ENCODE measurements around the gene C3orf33.

DNA sequence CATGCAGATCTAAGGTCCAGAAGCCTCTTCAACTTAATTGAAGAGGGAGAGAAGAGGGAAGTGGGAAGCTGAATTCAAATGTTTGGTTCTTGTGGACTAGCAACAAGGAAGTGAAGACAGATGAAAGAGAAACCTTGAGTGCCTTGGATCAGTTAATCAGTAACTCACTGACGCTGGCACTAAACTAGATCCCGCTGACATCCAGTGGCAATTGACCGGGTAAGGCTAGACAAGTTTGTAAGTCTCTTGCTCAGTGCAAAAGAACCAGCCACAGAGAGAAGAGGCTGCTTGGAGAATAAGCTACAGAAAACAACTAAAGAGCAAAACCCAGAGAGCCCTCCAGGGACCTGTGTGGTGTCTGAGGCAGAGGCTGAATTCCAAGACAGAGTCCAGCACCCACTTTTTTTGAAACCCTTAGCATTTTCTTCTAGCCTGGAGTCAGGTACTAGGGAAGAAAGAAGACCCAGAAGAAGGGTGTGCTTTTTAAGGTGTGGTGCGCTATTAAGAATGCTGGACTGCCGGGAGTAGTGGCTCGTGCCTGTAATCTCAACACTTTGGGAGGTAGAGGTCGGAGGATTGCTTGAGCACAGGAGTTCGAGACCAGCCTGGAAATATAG lies 68.1 kb downstream of the C3orf33 start:
- TF ChIP-seq, protein P1, sequence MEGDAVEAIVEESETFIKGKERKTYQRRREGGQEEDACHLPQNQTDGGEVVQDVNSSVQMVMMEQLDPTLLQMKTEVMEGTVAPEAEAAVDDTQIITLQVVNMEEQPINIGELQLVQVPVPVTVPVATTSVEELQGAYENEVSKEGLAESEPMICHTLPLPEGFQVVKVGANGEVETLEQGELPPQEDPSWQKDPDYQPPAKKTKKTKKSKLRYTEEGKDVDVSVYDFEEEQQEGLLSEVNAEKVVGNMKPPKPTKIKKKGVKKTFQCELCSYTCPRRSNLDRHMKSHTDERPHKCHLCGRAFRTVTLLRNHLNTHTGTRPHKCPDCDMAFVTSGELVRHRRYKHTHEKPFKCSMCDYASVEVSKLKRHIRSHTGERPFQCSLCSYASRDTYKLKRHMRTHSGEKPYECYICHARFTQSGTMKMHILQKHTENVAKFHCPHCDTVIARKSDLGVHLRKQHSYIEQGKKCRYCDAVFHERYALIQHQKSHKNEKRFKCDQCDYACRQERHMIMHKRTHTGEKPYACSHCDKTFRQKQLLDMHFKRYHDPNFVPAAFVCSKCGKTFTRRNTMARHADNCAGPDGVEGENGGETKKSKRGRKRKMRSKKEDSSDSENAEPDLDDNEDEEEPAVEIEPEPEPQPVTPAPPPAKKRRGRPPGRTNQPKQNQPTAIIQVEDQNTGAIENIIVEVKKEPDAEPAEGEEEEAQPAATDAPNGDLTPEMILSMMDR (IDR thresholded peaks at IDR 0.05): no peak
- peak; percentile 13 for TF ChIP-seq POLR2AphosphoS5 (IDR thresholded peaks at IDR 0.05)
